Activated CD4-positive, alpha-beta memory T cell treated with anti-CD3 and anti-CD28 coated beads, Interleukin-2, amount 10 ng/mL, durations not matched to agents 7 days and 5 days (primary cell): ENCODE results near the gene ADGRL1. TPM values are rescaled to one million over a fixed set of nuclear protein-coding genes. Genes with fewer than 3 reads are reported as not detected.
"Not testable (repeated sequence)": the region's sequence is repeated elsewhere in the genome, so short reads cannot be mapped to it uniquely, and the experiment has no call there.

Experiments used
- CTCF ChIA-PET: fragments of 350-600 bp; sonication (Branson Sonifier 250); formaldehyde crosslinking; loops from one replicate; lab custom pipeline; 2021; ENCODE audit warnings: antibody characterized with exemption, inconsistent platforms; lab: Charles Lee
- POLR2A ChIA-PET: fragments of 350-600 bp; sonication (Branson Sonifier 250); formaldehyde crosslinking; loops from one replicate; lab custom pipeline; 2021; ENCODE audit warnings: antibody characterized with exemption; lab: Charles Lee
- DNase-seq: peaks from one replicate; pipeline ENCODE4 v3.0.0-alpha.2; 2020
- H3K27ac Mint-ChIP-seq: one replicate; pipeline ENCODE4 v1.8.0; 2021; ENCODE audit warnings: mild to moderate bottlenecking, mixed read lengths
- H3K27me3 Mint-ChIP-seq: one replicate; pipeline ENCODE4 v1.8.0; 2021; ENCODE audit warnings: mixed read lengths
- H3K36me3 Mint-ChIP-seq: one replicate; pipeline ENCODE4 v1.8.0; 2021; ENCODE audit warnings: low read depth, mixed read lengths
- H3K4me1 Mint-ChIP-seq: one replicate; pipeline ENCODE4 v1.8.0; 2021; ENCODE audit warnings: mixed read lengths
- H3K4me3 Mint-ChIP-seq: one replicate; pipeline ENCODE4 v1.8.0; 2021; ENCODE audit warnings: mild to moderate bottlenecking, mixed read lengths
- H3K9me3 Mint-ChIP-seq: one replicate; pipeline ENCODE4 v1.8.0; 2021; ENCODE audit warnings: mixed read lengths
- total RNA-seq, 2 experiments: library from RNA; stranded (reverse); gene quantifications; one replicate each; pipeline ENCODE4 v1.2.3, GENCODE V29; 2021

ADGRL1 gene
- total RNA-seq, 2 experiments from 2014 or later = 6.5 to 6.7 TPM

DNA sequence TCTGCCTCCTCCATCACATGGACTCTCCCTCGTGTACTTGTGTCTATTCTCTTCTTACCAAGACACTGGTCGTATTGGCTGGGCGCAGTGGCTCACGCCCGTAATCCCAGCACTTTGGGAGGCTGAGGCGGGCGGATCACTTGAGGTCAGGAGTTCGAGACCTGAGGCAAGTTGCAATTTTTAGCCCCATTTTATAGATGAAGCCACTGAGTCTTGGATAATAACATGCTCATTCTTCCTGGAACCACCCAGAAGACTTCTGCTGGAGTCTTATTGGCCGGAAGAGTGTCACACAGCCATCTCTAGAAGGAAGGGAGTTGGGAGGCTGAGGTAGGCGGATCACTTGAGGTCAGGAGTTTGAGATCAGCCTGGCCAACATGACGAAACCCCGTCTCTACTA, 37.7 kb upstream of the ADGRL1 start:
- H3K36me3 Mint-ChIP-seq, H3K4me3 Mint-ChIP-seq, POLR2A ChIA-PET, CTCF ChIA-PET, H3K27ac Mint-ChIP-seq, H3K9me3 Mint-ChIP-seq, H3K27me3 Mint-ChIP-seq, DNase-seq, H3K4me1 Mint-ChIP-seq: not testable (repeated sequence)

- DNase-seq = no peak
- ChIA-PET CTCF (interaction anchor here (0.6 kb wide), 1 partner anchor 204 kb away, joined by 3 read pairs; no protein-coding TSS in a partner anchor), POLR2A (interaction anchor here (0.7 kb wide), 1 partner anchor 101 kb away, joined by 3 read pairs; no protein-coding TSS in a partner anchor)
- Mint-ChIP-seq H3K27me3 (no peaks in the 10 kb centered on the region), H3K4me3 (no peak overlapping the region), H3K27ac (no peak overlapping the region), H3K36me3 (no peaks in the 10 kb centered on the region), H3K4me1 (peaks cover 16% of the 10 kb centered on the region), H3K9me3 (peaks cover 9% of the 10 kb centered on the region)
Measured at GRCh38 chr19:14237014-14237941, 31.3 kb upstream of the ADGRL1 start.

- CTCF ChIA-PET, POLR2A ChIA-PET, H3K36me3 Mint-ChIP-seq, H3K27me3 Mint-ChIP-seq, H3K4me3 Mint-ChIP-seq, H3K27ac Mint-ChIP-seq, DNase-seq, H3K9me3 Mint-ChIP-seq: not testable (repeated sequence)
- H3K4me1 Mint-ChIP-seq = peaks cover 20% of the 10 kb centered on the region
Measured at GRCh38 chr19:14232945-14233344, 27.0 kb upstream of the ADGRL1 start.

GRCh38 chr19:14228446-14229071, 22.6 kb upstream of the ADGRL1 start:
- POLR2A ChIA-PET = not testable (repeated sequence)

GRCh38 chr19:14226498-14226897, 20.5 kb upstream of the ADGRL1 start:
- H3K9me3 Mint-ChIP-seq, H3K27ac Mint-ChIP-seq, H3K4me1 Mint-ChIP-seq, CTCF ChIA-PET, H3K27me3 Mint-ChIP-seq, H3K4me3 Mint-ChIP-seq, H3K36me3 Mint-ChIP-seq, POLR2A ChIA-PET, DNase-seq: not testable (repeated sequence)

More at GRCh38 chr19:14228446-14229071, 22.6 kb upstream of the ADGRL1 start:
- H3K27ac Mint-ChIP-seq, H3K9me3 Mint-ChIP-seq, CTCF ChIA-PET, DNase-seq, H3K4me3 Mint-ChIP-seq, H3K27me3 Mint-ChIP-seq, H3K36me3 Mint-ChIP-seq, H3K4me1 Mint-ChIP-seq: not testable (repeated sequence)

- peaks cover 4% of the 10 kb centered on the region for H3K27me3 Mint-ChIP-seq
- no peak overlapping the region for H3K4me3 Mint-ChIP-seq
- no peak overlapping the region for H3K27ac Mint-ChIP-seq
- H3K4me1 Mint-ChIP-seq = peaks cover 13% of the 10 kb centered on the region
- H3K36me3 Mint-ChIP-seq = no peaks in the 10 kb centered on the region
- ChIA-PET CTCF (no interaction called here), POLR2A (no interaction called here)
- no peaks in the 10 kb centered on the region for H3K9me3 Mint-ChIP-seq
- no peak for DNase-seq
Measured at GRCh38 chr19:14222886-14223285, 16.9 kb upstream of the ADGRL1 start.

GRCh38 chr19:14221345-14221744, 15.4 kb upstream of the ADGRL1 start:
- H3K9me3 Mint-ChIP-seq, H3K27me3 Mint-ChIP-seq, H3K36me3 Mint-ChIP-seq, H3K27ac Mint-ChIP-seq: not testable (repeated sequence)
- ChIA-PET POLR2A (interaction anchor here (1.1 kb wide), 1 partner anchor 28 kb away, joined by 3 read pairs; no protein-coding TSS in a partner anchor), CTCF (interaction anchor here (1.0 to 2.1 kb wide), 4 partner anchors 67 to 163 kb away, joined by 3 to 6 read pairs (median 4); no protein-coding TSS in a partner anchor)
- Mint-ChIP-seq H3K4me1 (peaks cover 21% of the 10 kb centered on the region), H3K4me3 (peak overlapping the region; percentile 27)
- DNase-seq = peak; percentile 79

DNA sequence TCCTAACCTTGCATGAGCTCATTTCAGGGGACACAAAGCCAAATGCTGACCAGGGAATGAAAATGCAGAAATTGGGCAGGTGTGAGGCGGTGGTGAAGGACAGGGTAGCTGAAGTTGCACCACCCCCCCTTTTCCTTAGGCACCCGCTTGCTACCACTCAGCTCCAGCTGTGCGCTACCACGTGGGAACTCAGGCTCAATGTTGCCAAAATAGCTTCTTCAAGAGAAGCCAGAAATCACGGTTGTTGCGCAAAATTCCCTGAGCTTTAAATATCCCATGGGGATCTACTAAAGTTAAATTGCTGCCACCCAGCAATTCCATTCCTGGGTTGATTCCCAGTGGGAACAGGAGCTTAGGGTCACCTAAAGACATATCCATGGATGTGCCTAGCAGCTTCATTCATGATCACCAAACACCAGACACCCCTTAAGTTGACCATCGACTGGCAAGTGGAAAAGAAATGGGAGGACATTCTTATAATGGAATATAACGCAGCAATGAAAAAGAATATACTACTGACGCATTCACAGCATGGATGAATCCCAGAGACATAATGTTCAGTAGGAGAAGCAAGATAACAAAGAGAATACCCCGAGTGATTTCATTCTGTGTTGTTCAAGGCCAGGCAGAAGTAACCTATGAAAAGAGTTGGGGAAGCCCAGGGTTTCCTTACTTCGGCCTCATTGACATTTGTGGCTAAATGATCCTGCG, 12.8 kb upstream of the ADGRL1 start:
- no peaks in the 10 kb centered on the region for H3K36me3 Mint-ChIP-seq
- peaks cover 4% of the 10 kb centered on the region for H3K27me3 Mint-ChIP-seq
- H3K4me1 Mint-ChIP-seq = peaks cover 22% of the 10 kb centered on the region
- H3K27ac Mint-ChIP-seq = no peak overlapping the region
- no peaks in the 10 kb centered on the region for H3K9me3 Mint-ChIP-seq
- POLR2A ChIA-PET = no interaction called here
- H3K4me3 Mint-ChIP-seq = no peak overlapping the region
- no peak for DNase-seq
- CTCF ChIA-PET = interaction anchor here (1.0 to 3.2 kb wide), 3 partner anchors 19 to 129 kb away, joined by 4 to 15 read pairs (median 4); no protein-coding TSS in a partner anchor

DNA sequence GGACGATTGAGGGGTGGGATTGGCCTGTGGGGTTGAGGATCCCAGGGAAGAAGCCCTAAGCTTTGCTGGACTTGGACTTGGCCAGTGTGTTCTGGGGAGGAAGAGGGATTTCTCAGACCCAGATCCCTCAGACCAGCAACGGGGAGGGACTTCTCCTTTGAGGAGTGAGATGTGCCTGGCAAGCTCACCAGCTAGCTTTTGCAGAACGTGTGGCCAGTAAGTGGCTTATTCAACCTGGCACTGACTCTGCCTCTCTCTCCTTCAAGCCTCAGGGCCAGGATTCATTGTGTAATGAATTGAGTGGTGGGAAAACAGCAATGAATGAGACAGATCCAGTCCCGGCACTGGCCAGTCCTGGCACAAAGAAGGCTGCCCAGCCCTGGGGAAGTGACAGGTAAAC, 11.9 kb upstream of the ADGRL1 start:
- H3K4me3 Mint-ChIP-seq, H3K27me3 Mint-ChIP-seq, H3K27ac Mint-ChIP-seq, POLR2A ChIA-PET, H3K36me3 Mint-ChIP-seq, H3K9me3 Mint-ChIP-seq, DNase-seq: not testable (repeated sequence)
- CTCF ChIA-PET = interaction anchor here (1.2 to 3.2 kb wide), 5 partner anchors 18 to 130 kb away, joined by 4 to 15 read pairs (median 5); partner anchors contain the start of gene ASF1B
- H3K4me1 Mint-ChIP-seq = peaks cover 22% of the 10 kb centered on the region

DNA sequence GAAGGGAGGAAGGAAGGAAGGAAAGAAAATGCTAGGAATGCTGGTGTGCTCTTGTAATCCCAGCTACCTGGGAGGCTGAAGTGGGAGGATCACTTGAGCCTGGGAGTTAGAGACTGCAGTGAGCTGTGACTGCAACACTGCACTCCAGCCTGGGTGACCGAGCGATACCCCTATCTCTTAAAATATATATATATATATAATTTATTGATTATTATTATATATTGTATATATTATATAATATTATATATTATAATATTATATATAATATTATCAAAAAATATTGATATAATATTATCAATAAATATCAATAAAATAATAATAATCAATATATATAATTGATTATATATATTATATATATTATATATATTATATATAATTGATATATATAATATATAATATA, 8.6 kb upstream of the ADGRL1 start:
- peaks cover 16% of the 10 kb centered on the region for H3K27me3 Mint-ChIP-seq
- CTCF ChIA-PET = no interaction called here
- POLR2A ChIA-PET = no interaction called here

DNA sequence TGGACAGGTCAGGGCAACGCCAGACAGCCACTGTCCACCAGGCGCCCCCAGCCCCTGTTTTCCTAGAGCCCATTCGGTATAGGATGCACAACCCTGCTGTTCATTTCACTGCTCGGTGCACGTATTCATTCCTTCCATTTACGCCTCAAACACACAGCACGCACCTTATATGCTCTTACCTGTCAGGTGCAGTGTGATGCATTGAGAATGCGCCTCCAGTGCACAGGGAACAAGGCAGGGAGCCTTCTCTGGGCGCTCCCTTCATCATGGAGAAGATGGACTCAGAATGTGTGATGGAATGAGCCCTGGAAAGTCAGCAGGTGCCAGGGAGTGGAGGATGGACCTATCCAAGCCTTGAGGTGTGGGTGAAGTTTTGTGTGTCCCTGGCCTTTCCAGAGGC, 4.2 kb upstream of the ADGRL1 start:
- POLR2A ChIA-PET, DNase-seq, H3K36me3 Mint-ChIP-seq, H3K9me3 Mint-ChIP-seq, H3K4me3 Mint-ChIP-seq, H3K27ac Mint-ChIP-seq: not testable (repeated sequence)
- CTCF ChIA-PET = interaction anchor here (0.9 kb wide), 1 partner anchor 175 kb away, joined by 3 read pairs; no protein-coding TSS in a partner anchor
- Mint-ChIP-seq H3K27me3 (peaks cover 41% of the 10 kb centered on the region), H3K4me1 (peaks cover 13% of the 10 kb centered on the region)

More for the DNA sequence above, 8.6 kb upstream of the ADGRL1 start:
- H3K36me3 Mint-ChIP-seq = no peaks in the 10 kb centered on the region
- H3K9me3 Mint-ChIP-seq = no peaks in the 10 kb centered on the region
- peaks cover 17% of the 10 kb centered on the region for H3K4me1 Mint-ChIP-seq
- DNase-seq = no peak
- H3K27ac Mint-ChIP-seq = no peak overlapping the region
- no peak overlapping the region for H3K4me3 Mint-ChIP-seq

DNA sequence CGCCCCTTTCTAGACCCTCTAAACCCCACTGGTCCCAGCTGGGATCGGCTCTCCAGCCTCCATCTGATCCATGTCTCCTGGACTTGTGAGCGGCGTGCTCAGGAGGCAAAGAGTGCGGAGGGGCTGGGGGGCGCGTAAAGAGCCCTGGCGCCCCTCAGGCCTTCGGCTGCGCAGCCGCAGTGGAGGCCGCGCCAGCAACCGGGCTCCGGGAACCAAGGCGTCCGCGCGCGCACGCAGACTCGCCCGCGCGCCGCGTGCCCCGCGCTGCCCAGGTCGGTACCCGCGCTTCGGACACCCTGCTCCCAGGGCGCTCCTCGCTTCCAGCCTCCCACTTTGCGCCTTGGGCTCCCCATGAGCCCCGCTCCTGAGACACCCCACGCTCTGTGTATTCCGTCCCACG, 3.4 kb upstream of the ADGRL1 start:
- H3K27ac Mint-ChIP-seq, H3K4me3 Mint-ChIP-seq, POLR2A ChIA-PET, H3K9me3 Mint-ChIP-seq, CTCF ChIA-PET, H3K36me3 Mint-ChIP-seq, DNase-seq: not testable (repeated sequence)
- Mint-ChIP-seq H3K4me1 (peaks cover 18% of the 10 kb centered on the region), H3K27me3 (peaks cover 47% of the 10 kb centered on the region)
